IMR-90 (cell line): ENCODE results near the gene TMEM176A. TPM values are rescaled to one million over a fixed set of nuclear protein-coding genes. Genes with fewer than 3 reads are reported as not detected.
A peak's percentile ranks its signal among the peaks of the same experiment; 100 is the strongest.

ENCODE experiments used
- ATAC-seq: fragments of 200-7000 bp; cut with Tn5 transposase; 2 replicates; pipeline ENCODE4 v1.9.1; 2020; ENCODE audit warnings: low read depth, mild to moderate bottlenecking, moderate library complexity
- BruUV-seq: library from RNA; stranded (reverse); fragments of 400-500 nt; replicated peaks from 2 replicates; lab custom pipeline; 2021; lab: Mats Ljungman, UMichigan
- CTCF ChIA-PET: fragments of 300-600 bp; formaldehyde crosslinking; extraction: SDS; loops from one replicate; lab custom pipeline; 2021; ENCODE audit warnings: antibody characterized with exemption; lab: Yijun Ruan, JAX
- POLR2A ChIA-PET: fragments of 300-600 bp; sonication (Branson Sonifier 250); formaldehyde crosslinking; loops from one replicate; lab custom pipeline; 2022; ENCODE audit warnings: antibody characterized with exemption; ENCODE audit not compliant: unreplicated experiment; lab: Charles Lee
- DNase-seq: peaks from one replicate; pipeline ENCODE4 v3.0.0; 2013
- H2AFZ ChIP-seq: replicated peaks from 2 replicates; pipeline ENCODE3; 2013; ENCODE audit warnings: low read length, mild to moderate bottlenecking; ENCODE audit not compliant: poor library complexity
- H2AK5ac ChIP-seq: 2 replicates; pipeline ENCODE4 v1.6.1; 2013; ENCODE audit warnings: low read depth, low read length, inconsistent platforms
- H2AK9ac ChIP-seq: replicated peaks from 2 replicates; pipeline ENCODE3; 2013; ENCODE audit warnings: mild to moderate bottlenecking, low read depth, low read length, moderate library complexity; ENCODE audit not compliant: poor library complexity
- H2BK120ac ChIP-seq: 2 replicates; pipeline ENCODE4 v1.6.1; 2013; ENCODE audit warnings: low read depth, low read length, inconsistent platforms
- H2BK15ac ChIP-seq: 3 replicates; pipeline ENCODE4 v1.6.1; 2013; ENCODE audit warnings: low read depth, low read length, inconsistent platforms
- H2BK20ac ChIP-seq: 2 replicates; pipeline ENCODE4 v1.6.1; 2013; ENCODE audit warnings: low read depth, mild to moderate bottlenecking, inconsistent platforms, low read length, moderate library complexity
- H2BK5ac ChIP-seq: 2 replicates; pipeline ENCODE4 v1.6.1; 2013; ENCODE audit warnings: mild to moderate bottlenecking, low read depth, low read length, inconsistent platforms; ENCODE audit not compliant: poor library complexity, severe bottlenecking
- H3K14ac ChIP-seq: replicated peaks from 2 replicates; pipeline ENCODE4 v1.6.1; 2013; ENCODE audit warnings: low read depth, low read length, inconsistent platforms
- H3K18ac ChIP-seq: 2 replicates; pipeline ENCODE4 v1.6.1; 2013; ENCODE audit warnings: low read depth, low read length, control low read depth
- H3K23ac ChIP-seq: 2 replicates; pipeline ENCODE4 v1.6.1; 2013; ENCODE audit warnings: low read depth, low read length, inconsistent platforms
- H3K27ac ChIP-seq: 2 replicates; pipeline ENCODE4 v1.5.1; 2013; ENCODE audit warnings: mild to moderate bottlenecking, control low read depth, low read length; ENCODE audit not compliant: insufficient read depth
- H3K27me3 ChIP-seq: 2 replicates; pipeline ENCODE4 v1.6.1; 2013; ENCODE audit warnings: low read length; ENCODE audit not compliant: control insufficient read depth, insufficient read depth
- H3K36me3 ChIP-seq: 2 replicates; pipeline ENCODE4 v1.6.1; 2013; ENCODE audit warnings: low read length, mixed read lengths; ENCODE audit not compliant: control insufficient read depth, insufficient read depth
- H3K4ac ChIP-seq: 2 replicates; pipeline ENCODE4 v1.6.1; 2013; ENCODE audit warnings: low read depth, low read length, inconsistent platforms
- H3K4me1 ChIP-seq: 2 replicates; pipeline ENCODE4 v1.6.1; 2013; ENCODE audit warnings: low read length, mixed read lengths; ENCODE audit not compliant: control insufficient read depth, insufficient read depth
- H3K4me2 ChIP-seq: 2 replicates; pipeline ENCODE4 v1.6.1; 2013; ENCODE audit warnings: low read depth, mild to moderate bottlenecking, control low read depth, low read length, moderate library complexity
- H3K4me3 ChIP-seq: 2 replicates; pipeline ENCODE4 v1.5.1; 2013; ENCODE audit warnings: low read depth, mild to moderate bottlenecking, control low read depth, low read length, moderate library complexity; ENCODE audit not compliant: insufficient read depth
- H3K56ac ChIP-seq: 2 replicates; pipeline ENCODE4 v1.6.1; 2013; ENCODE audit warnings: low read length, inconsistent platforms; ENCODE audit not compliant: insufficient read depth; ENCODE audit errors: extremely low read depth
- H3K79me1 ChIP-seq, 2 experiments: 2 replicates each; pipeline ENCODE4 v1.6.1; 2013; ENCODE audit warnings: low read length in 2 of 2, inconsistent platforms in 1 of 2, low read depth in 1 of 2
- H3K9ac ChIP-seq: 2 replicates; pipeline ENCODE4 v1.6.1; 2013; ENCODE audit warnings: low read depth, low read length, control low read depth
- H3K9me1 ChIP-seq: 2 replicates; pipeline ENCODE4 v1.6.1; 2013; ENCODE audit warnings: low read length, inconsistent platforms; ENCODE audit not compliant: insufficient read depth
- H3K9me3 ChIP-seq: 2 replicates; pipeline ENCODE4 v1.6.1; 2013; ENCODE audit warnings: low read length; ENCODE audit not compliant: control insufficient read depth, insufficient read depth
- H4K20me1 ChIP-seq: 2 replicates; pipeline ENCODE4 v1.6.1; 2013; ENCODE audit warnings: low read length, inconsistent platforms; ENCODE audit not compliant: insufficient read depth
- H4K5ac ChIP-seq: 2 replicates; pipeline ENCODE4 v1.6.1; 2013; ENCODE audit warnings: mild to moderate bottlenecking, low read depth, low read length, control low read depth
- H4K8ac ChIP-seq, 2 experiments: 2 replicates each; pipeline ENCODE4 v1.6.1; 2013; ENCODE audit warnings: low read depth in 2 of 2, low read length in 2 of 2, control low read depth in 1 of 2, inconsistent platforms in 1 of 2
- H4K91ac ChIP-seq: 2 replicates; pipeline ENCODE4 v1.6.1; 2013; ENCODE audit warnings: low read depth, low read length, inconsistent platforms; ENCODE audit not compliant: insufficient read depth
- BHLHE40 ChIP-seq: fragments of 150-350 bp; IDR thresholded peaks from 2 replicates; pipeline ENCODE4 v1.6.1; 2016; ENCODE audit warnings: mild to moderate bottlenecking, low read depth, low read length
- CEBPB ChIP-seq: IDR thresholded peaks from 2 replicates; pipeline ENCODE4 v1.6.1; 2012; ENCODE audit warnings: low read depth, low read length, improper control_type of control experiment
- CHD1 ChIP-seq: IDR thresholded peaks from 2 replicates; pipeline ENCODE4 v1.6.1; 2012; ENCODE audit warnings: low read depth, low read length, improper control_type of control experiment
- FOS ChIP-seq: fragments of 150-350 bp; IDR thresholded peaks from 2 replicates; pipeline ENCODE4 v1.6.1; 2016; ENCODE audit warnings: low read depth, low read length
- MAFK ChIP-seq: IDR thresholded peaks from 2 replicates; pipeline ENCODE4 v1.6.1; 2012; ENCODE audit warnings: low read depth, low read length, improper control_type of control experiment
- MAZ ChIP-seq: IDR thresholded peaks from 2 replicates; pipeline ENCODE4 v1.6.1; 2012; ENCODE audit warnings: low read depth, mild to moderate bottlenecking, low read length, improper control_type of control experiment, moderate library complexity, borderline replicate concordance
- MXI1 ChIP-seq: IDR thresholded peaks from 2 replicates; pipeline ENCODE4 v1.6.1; 2012; ENCODE audit warnings: low read depth, mild to moderate bottlenecking, low read length, moderate library complexity, borderline replicate concordance
- NFE2L2 ChIP-seq: fragments of 150-350 bp; IDR thresholded peaks from 2 replicates; pipeline ENCODE4 v1.6.1; 2016; ENCODE audit warnings: low read depth, mild to moderate bottlenecking, low read length
- POLR2A ChIP-seq: IDR thresholded peaks from 2 replicates; pipeline ENCODE4 v1.6.1; 2012; ENCODE audit warnings: mild to moderate bottlenecking, low read depth, low read length
- RAD21 ChIP-seq: IDR thresholded peaks from 2 replicates; pipeline ENCODE4 v1.6.1; 2012; ENCODE audit warnings: low read length, improper control_type of control experiment
- RCOR1 ChIP-seq: IDR thresholded peaks from 2 replicates; pipeline ENCODE4 v1.6.1; 2012; ENCODE audit warnings: mild to moderate bottlenecking, low read length, improper control_type of control experiment; ENCODE audit not compliant: insufficient replicate concordance
- RFX5 ChIP-seq: IDR thresholded peaks from 2 replicates; pipeline ENCODE4 v1.8.0; 2012; ENCODE audit warnings: low read depth, mild to moderate bottlenecking, low read length, moderate library complexity
- SMC3 ChIP-seq: fragments of 150-350 bp; IDR thresholded peaks from 2 replicates; pipeline ENCODE4 v1.6.1; 2016; ENCODE audit warnings: low read depth, mild to moderate bottlenecking, antibody characterized with exemption, low read length, moderate library complexity
- WGBS, 2 experiments: methylation state at CpG; one replicate each; pipeline versions ENCODE4 v1.1.5 to v1.1.7; 2013; ENCODE audit warnings: missing lambda C conversion rate in 2 of 2; ENCODE audit not compliant: insufficient read length in 1 of 2; ENCODE audit errors: extremely low coverage in 2 of 2; 5-methylcytosine and 5-hydroxymethylcytosine counted together
- dilution Hi-C: fragments of 300-500 bp; cut with HindIII; formaldehyde crosslinking; loops from one replicate; pipeline ENCODE4 v1.14.3; 2018; ENCODE audit warnings: low sequenced_read_pairs; ENCODE audit not compliant: unreplicated experiment
- in situ Hi-C: fragments of 300-500 bp; cut with MboI; formaldehyde crosslinking; loops from 3 replicates; pipeline ENCODE4 v1.14.3; 2019; ENCODE audit warnings: low sequenced_read_pairs, inconsistent platforms, mixed read lengths
- intact Hi-C: fragments of 100-400 bp; cut with micrococcal nuclease; formaldehyde crosslinking; loops from 2 replicates; pipeline ENCODE4 v1.10.0; 2022
- polyA plus RNA-seq, 3 experiments: library from polyadenylated mRNA; depleted of rRNA; stranded (reverse); fragments of >200 nt; gene quantifications; 2 replicates each; pipeline ENCODE4 v1.2.3, GENCODE V29; 2012; ENCODE audit warnings: low replicate concordance in 1 of 3
- total RNA-seq: library from RNA; depleted of rRNA; stranded (reverse); fragments of >200 nt; gene quantifications from 2 replicates; pipeline ENCODE4 v1.2.3, GENCODE V29; 2012
- TF ChIP-seq, protein P1 (sequence below): conservative IDR thresholded peaks from 2 replicates; pipeline ENCODE4 v1.5.1; 2012; ENCODE audit warnings: mild to moderate bottlenecking, low read depth, low read length, improper control_type of control experiment
- TF ChIP-seq, protein P2 (sequence below): fragments of 150-350 bp; IDR thresholded peaks from 2 replicates; pipeline ENCODE4 v1.6.1; 2017; ENCODE audit warnings: mild to moderate bottlenecking, antibody characterized with exemption, low read length, low read depth

TMEM176A gene
- total and polyA plus RNA-seq, 2 of the 4 experiments (the other 2 are of a cell fraction): not detected

DNA sequence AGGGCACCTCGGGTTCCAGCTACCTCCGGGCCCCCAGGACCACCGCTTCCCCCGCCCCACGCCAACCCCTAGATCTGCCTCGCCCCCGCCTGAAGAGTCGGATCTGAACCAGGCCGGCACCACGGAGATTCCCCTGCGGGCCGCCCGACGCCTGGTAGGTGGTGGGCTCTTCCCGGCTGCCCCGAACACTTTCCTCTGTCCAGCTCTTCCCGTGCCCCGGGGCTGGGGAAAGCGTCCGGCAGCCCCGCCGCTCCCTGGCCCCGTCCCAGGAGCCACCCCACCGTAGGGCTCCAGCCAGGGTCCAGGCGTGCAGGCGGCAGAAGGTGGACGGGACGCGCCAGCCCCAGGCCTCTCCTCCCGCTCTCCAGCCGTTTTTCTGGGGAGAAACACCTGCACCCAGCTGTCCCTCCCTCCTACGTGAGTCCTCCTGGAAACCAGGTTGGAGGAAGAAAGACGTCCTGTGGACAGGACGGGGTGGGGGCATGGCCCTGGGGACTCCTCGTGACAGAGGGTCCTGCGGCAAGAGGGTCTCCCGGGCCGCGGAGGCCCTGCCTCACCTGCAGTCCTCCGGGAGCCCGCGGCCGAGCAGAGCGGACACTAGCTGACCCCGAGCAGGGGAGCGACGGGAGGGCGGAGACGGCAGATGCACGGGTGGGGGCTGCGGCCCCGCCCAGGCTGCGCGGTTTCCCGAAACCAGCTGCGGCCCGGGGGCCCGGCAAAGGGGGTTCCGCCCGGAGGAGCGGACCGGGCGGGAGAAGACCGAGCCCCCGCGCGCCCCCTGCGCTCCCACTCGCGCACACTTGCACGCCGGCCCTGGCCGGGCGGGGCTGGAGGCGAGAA is 608 bp upstream of the TMEM176A start, which contains the start of gene TMEM176B:
TMEM176B (minus strand) TSS at position 624 of the 840 bp plus-strand sequence. CDS start 3,795 bp downstream, outside the sequence.
- Histone ChIP-seq H3K9ac (no peak within 1 kb of the TSS; the same call in 1 of the 2 replicates), H3K9me3 (peaks cover 2% of the 10 kb centered on the region; the same call in 1 of the 2 replicates), H3K4me3 (peak within 1 kb of the TSS; percentile 21; the same call in 1 of the 2 replicates), H3K27ac (no peak within 1 kb of the TSS), H3K18ac (peak within 1 kb of the TSS; percentile 26; the same call in 1 of the 2 replicates), H3K4me2 (peak within 1 kb of the TSS; percentile 19; the same call in 1 of the 2 replicates), H4K20me1 (no peaks in the 10 kb centered on the region), H4K91ac (0 out of 2 replicates have a peak within 1 kb of the TSS, but pooled peaks have one; percentile 37), H3K9me1 (no peaks in the 10 kb centered on the region), H2BK120ac (no peak within 1 kb of the TSS), H4K8ac (no peak within 1 kb of the TSS), H2BK5ac (no peak within 1 kb of the TSS), H3K27me3 (peaks cover 29% of the 10 kb centered on the region), H2AFZ (peak within 1 kb of the TSS; percentile 51), H3K36me3 (peaks cover 2% of the 10 kb centered on the region; the same call in 1 of the 2 replicates), H2AK5ac (no peak within 1 kb of the TSS), H3K56ac (no peak within 1 kb of the TSS), H3K14ac (no peak within 1 kb of the TSS), H3K79me1 (no peaks in the 10 kb centered on the region), H2BK20ac (no peak within 1 kb of the TSS; the same call in 1 of the 2 replicates), H2BK15ac (no peak within 1 kb of the TSS), H2AK9ac (no peak within 1 kb of the TSS), H3K4me1 (no peaks in the 10 kb centered on the region), H3K4ac (no peak within 1 kb of the TSS), H3K23ac (no peak within 1 kb of the TSS), H4K5ac (no peak within 1 kb of the TSS; the same call in 1 of the 2 replicates)
- ATAC-seq (peak; percentile 46), DNase-seq (no peak)
- intact Hi-C loops (no loop called here), in situ Hi-C loops (loop anchor here (25.0 kb wide), 1 partner anchor 312 kb away; no protein-coding TSS in a partner anchor), dilution Hi-C loops (no loop called here)
- TF ChIP-seq RFX5 (no peak), MXI1 (no peak), MAZ (no peak), RAD21 (no peak), BHLHE40 (no peak), POLR2A (no peak), FOS (no peak), MAFK (no peak), SMC3 (no peak), NFE2L2 (no peak), RCOR1 (no peak), CHD1 (no peak), CEBPB (no peak)
- TF ChIP-seq, protein P1, sequence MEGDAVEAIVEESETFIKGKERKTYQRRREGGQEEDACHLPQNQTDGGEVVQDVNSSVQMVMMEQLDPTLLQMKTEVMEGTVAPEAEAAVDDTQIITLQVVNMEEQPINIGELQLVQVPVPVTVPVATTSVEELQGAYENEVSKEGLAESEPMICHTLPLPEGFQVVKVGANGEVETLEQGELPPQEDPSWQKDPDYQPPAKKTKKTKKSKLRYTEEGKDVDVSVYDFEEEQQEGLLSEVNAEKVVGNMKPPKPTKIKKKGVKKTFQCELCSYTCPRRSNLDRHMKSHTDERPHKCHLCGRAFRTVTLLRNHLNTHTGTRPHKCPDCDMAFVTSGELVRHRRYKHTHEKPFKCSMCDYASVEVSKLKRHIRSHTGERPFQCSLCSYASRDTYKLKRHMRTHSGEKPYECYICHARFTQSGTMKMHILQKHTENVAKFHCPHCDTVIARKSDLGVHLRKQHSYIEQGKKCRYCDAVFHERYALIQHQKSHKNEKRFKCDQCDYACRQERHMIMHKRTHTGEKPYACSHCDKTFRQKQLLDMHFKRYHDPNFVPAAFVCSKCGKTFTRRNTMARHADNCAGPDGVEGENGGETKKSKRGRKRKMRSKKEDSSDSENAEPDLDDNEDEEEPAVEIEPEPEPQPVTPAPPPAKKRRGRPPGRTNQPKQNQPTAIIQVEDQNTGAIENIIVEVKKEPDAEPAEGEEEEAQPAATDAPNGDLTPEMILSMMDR: no peak
- TF ChIP-seq, protein P2, sequence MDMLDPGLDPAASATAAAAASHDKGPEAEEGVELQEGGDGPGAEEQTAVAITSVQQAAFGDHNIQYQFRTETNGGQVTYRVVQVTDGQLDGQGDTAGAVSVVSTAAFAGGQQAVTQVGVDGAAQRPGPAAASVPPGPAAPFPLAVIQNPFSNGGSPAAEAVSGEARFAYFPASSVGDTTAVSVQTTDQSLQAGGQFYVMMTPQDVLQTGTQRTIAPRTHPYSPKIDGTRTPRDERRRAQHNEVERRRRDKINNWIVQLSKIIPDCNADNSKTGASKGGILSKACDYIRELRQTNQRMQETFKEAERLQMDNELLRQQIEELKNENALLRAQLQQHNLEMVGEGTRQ: no peak
- ChIA-PET CTCF (no interaction called here), POLR2A (no interaction called here)
- WGBS, 2 experiments: 17% methylated on average over 25 of the region's 75 CpGs; no CpG with 5 or more reads in 1 of the 2 experiments
- BruUV-seq: no TSS peak
